GM23248 (cell line): ENCODE measurements around the gene TDRD7.

Experiments used
- EZH2 ChIP-seq: fragments of 200-600 bp; sonication (generic); IDR thresholded peaks from 2 replicates; pipeline ENCODE4 v1.6.1; 2018; ENCODE audit warnings: antibody characterized with exemption, mild to moderate bottlenecking; ENCODE audit not compliant: insufficient read depth, poor library complexity, severe bottlenecking
- EZH2phosphoT487 ChIP-seq: fragments of 200-600 bp; sonication (generic); IDR thresholded peaks from 2 replicates; pipeline ENCODE4 v1.6.1; 2018; ENCODE audit warnings: antibody characterized with exemption, moderate library complexity, mild to moderate bottlenecking, low read depth; ENCODE audit not compliant: insufficient read depth

DNA sequence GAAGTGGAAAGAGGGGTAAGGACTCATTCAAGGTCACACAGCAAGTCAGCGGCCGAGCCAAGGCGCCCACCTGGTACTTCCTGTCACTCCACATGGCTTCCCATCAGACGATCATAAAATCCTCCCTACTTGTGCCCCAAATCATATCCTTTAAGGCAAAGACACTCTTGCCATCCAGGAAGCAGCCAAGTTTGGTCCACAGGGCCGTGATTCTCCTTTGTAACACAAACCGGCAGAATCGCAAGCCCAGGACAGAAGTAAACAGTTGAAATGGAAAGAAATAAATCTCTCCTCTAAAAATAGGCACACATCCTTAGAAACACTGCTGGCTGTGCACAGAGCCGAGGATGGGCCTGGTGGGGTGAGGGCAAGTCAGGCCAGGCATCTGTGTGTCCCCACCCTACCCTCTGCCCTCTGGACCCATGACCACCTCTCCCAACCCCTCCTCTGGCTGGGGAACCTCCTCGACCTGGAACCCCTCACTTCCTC is 120.0 kb downstream of the TDRD7 start:
- no peak for TF ChIP-seq EZH2
- TF ChIP-seq EZH2phosphoT487: no peak
